H1 (cell line): ENCODE data around the gene MAP4K5. TPM values are rescaled to one million over a fixed set of nuclear protein-coding genes. Genes with fewer than 3 reads are reported as not detected.

Source experiments
- ASH2L ChIP-seq: fragments of 200-600, 300-600 bp; sonication (generic); IDR thresholded peaks from one replicate; pipeline ENCODE4 v1.7.1; 2017; ENCODE audit warnings: low read length
- EP300 ChIP-seq, 2 experiments: IDR thresholded peaks; 1 replicate in 1 of 2; 2 replicates in 1 of 2; pipeline ENCODE4 v1.6.1; 2011 to 2012; ENCODE audit warnings: low read depth in 2 of 2, low read length in 2 of 2, mild to moderate bottlenecking in 2 of 2, borderline replicate concordance in 1 of 2, inconsistent platforms in 1 of 2, moderate library complexity in 1 of 2
- EZH2 ChIP-seq: fragments of 200-600 bp; sonication (generic); IDR thresholded peaks from 2 replicates; pipeline ENCODE4 v1.7.1; 2012; ENCODE audit warnings: low read depth, mild to moderate bottlenecking, moderate library complexity, low read length, inconsistent platforms; ENCODE audit not compliant: severe bottlenecking
- NANOG ChIP-seq: IDR thresholded peaks from 2 replicates; pipeline ENCODE4 v1.6.1; 2011; ENCODE audit warnings: low read length, low read depth, mild to moderate bottlenecking, inconsistent platforms; ENCODE audit not compliant: insufficient read depth, poor library complexity, severe bottlenecking
- POLR2AphosphoS5 ChIP-seq: IDR thresholded peaks from 2 replicates; pipeline ENCODE4 v1.6.1; 2011; ENCODE audit warnings: low read depth, low read length
- SIN3A ChIP-seq, 2 experiments: IDR thresholded peaks in 1 of 2; conservative IDR thresholded peaks in 1 of 2; 2 replicates each; pipeline ENCODE4 v1.6.1; 2011 to 2012; ENCODE audit warnings: low read length in 2 of 2, improper control_type of control experiment in 1 of 2, low read depth in 1 of 2, mild to moderate bottlenecking in 1 of 2
- SP1 ChIP-seq: IDR thresholded peaks from 2 replicates; pipeline ENCODE4 v1.6.1; 2011; ENCODE audit warnings: low read depth, low read length
- TAF7 ChIP-seq: optimal IDR thresholded peaks from 2 replicates; pipeline ENCODE3; 2011; ENCODE audit warnings: low read depth, mild to moderate bottlenecking, inconsistent platforms, low read length, moderate library complexity, borderline replicate concordance
- polyA plus RNA-seq, 7 experiments: library from polyadenylated mRNA; depleted of rRNA in 3 of 7; stranded (reverse) in 5 of 7; unstranded in 2 of 7; fragments of >200 nt in 5 of 7; fragments of 200-250 nt in 2 of 7; gene quantifications; 1 replicate in 5 of 7; 2 replicates in 1 of 7; 4 replicates in 1 of 7; pipeline versions ENCODE4 v1.2.1 to v1.2.3, GENCODE V29; 2011 to 2013; ENCODE audit warnings: missing spikeins in 2 of 7, mixed read lengths in 2 of 7
- total RNA-seq: library from RNA; stranded (reverse); fragmentation: NEBNext Ultra II Directional; extraction: Animal tissue kit (Norgen Biotek cat#: 25700); gene quantifications from 2 replicates; pipeline ENCODE4 v1.2.1, GENCODE V29; 2021
- TF ChIP-seq, protein P1 (sequence below): fragments of 300-600 bp; sonication (generic); IDR thresholded peaks from 2 replicates; pipeline ENCODE4 v1.7.1; 2012; ENCODE audit warnings: low read length, moderate library complexity, mild to moderate bottlenecking, inconsistent platforms; ENCODE audit not compliant: insufficient replicate concordance

Gene MAP4K5
- total and polyA plus RNA-seq, 2 of the 8 experiments (the other 6 are each of a cell fraction or from before 2014, with no cell fraction given) = 7.6 to 34.5 TPM

DNA sequence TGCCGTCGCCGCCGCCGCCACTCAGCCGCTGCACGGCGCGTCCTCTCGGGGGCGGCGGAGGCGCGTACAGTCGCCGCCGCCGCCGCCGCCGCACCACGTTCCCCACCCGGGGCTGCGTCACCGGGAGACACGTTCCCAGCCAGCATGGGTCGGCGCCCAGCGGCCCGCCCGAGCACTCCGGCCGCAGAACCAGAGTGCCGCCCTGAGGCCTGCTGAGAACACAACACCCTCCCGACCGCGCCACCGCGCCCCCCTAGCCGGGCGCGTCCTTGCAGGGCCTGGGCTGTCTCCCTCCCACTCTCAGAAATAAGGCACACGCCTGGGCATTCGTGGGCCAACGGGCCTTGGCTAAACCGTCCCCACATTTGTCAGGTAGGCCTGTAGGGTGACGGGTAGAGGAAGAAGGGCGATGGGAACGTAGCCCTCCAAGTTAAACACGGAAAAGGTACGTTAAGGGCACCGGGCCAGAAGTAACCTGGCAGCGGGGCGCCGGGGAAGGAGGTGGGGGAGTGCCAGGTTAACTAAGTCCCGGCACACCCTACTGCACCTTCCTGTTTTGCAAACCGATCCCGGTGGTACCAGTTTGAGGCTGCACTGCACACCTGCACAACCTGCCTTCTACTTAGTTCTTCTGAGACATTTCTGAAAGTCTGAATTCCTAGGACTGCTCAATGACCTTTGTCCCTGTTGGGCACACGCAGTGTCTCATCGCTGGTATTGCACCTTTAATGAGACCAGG is at the start of gene MAP4K5 (continued):
- TF ChIP-seq, protein P1, sequence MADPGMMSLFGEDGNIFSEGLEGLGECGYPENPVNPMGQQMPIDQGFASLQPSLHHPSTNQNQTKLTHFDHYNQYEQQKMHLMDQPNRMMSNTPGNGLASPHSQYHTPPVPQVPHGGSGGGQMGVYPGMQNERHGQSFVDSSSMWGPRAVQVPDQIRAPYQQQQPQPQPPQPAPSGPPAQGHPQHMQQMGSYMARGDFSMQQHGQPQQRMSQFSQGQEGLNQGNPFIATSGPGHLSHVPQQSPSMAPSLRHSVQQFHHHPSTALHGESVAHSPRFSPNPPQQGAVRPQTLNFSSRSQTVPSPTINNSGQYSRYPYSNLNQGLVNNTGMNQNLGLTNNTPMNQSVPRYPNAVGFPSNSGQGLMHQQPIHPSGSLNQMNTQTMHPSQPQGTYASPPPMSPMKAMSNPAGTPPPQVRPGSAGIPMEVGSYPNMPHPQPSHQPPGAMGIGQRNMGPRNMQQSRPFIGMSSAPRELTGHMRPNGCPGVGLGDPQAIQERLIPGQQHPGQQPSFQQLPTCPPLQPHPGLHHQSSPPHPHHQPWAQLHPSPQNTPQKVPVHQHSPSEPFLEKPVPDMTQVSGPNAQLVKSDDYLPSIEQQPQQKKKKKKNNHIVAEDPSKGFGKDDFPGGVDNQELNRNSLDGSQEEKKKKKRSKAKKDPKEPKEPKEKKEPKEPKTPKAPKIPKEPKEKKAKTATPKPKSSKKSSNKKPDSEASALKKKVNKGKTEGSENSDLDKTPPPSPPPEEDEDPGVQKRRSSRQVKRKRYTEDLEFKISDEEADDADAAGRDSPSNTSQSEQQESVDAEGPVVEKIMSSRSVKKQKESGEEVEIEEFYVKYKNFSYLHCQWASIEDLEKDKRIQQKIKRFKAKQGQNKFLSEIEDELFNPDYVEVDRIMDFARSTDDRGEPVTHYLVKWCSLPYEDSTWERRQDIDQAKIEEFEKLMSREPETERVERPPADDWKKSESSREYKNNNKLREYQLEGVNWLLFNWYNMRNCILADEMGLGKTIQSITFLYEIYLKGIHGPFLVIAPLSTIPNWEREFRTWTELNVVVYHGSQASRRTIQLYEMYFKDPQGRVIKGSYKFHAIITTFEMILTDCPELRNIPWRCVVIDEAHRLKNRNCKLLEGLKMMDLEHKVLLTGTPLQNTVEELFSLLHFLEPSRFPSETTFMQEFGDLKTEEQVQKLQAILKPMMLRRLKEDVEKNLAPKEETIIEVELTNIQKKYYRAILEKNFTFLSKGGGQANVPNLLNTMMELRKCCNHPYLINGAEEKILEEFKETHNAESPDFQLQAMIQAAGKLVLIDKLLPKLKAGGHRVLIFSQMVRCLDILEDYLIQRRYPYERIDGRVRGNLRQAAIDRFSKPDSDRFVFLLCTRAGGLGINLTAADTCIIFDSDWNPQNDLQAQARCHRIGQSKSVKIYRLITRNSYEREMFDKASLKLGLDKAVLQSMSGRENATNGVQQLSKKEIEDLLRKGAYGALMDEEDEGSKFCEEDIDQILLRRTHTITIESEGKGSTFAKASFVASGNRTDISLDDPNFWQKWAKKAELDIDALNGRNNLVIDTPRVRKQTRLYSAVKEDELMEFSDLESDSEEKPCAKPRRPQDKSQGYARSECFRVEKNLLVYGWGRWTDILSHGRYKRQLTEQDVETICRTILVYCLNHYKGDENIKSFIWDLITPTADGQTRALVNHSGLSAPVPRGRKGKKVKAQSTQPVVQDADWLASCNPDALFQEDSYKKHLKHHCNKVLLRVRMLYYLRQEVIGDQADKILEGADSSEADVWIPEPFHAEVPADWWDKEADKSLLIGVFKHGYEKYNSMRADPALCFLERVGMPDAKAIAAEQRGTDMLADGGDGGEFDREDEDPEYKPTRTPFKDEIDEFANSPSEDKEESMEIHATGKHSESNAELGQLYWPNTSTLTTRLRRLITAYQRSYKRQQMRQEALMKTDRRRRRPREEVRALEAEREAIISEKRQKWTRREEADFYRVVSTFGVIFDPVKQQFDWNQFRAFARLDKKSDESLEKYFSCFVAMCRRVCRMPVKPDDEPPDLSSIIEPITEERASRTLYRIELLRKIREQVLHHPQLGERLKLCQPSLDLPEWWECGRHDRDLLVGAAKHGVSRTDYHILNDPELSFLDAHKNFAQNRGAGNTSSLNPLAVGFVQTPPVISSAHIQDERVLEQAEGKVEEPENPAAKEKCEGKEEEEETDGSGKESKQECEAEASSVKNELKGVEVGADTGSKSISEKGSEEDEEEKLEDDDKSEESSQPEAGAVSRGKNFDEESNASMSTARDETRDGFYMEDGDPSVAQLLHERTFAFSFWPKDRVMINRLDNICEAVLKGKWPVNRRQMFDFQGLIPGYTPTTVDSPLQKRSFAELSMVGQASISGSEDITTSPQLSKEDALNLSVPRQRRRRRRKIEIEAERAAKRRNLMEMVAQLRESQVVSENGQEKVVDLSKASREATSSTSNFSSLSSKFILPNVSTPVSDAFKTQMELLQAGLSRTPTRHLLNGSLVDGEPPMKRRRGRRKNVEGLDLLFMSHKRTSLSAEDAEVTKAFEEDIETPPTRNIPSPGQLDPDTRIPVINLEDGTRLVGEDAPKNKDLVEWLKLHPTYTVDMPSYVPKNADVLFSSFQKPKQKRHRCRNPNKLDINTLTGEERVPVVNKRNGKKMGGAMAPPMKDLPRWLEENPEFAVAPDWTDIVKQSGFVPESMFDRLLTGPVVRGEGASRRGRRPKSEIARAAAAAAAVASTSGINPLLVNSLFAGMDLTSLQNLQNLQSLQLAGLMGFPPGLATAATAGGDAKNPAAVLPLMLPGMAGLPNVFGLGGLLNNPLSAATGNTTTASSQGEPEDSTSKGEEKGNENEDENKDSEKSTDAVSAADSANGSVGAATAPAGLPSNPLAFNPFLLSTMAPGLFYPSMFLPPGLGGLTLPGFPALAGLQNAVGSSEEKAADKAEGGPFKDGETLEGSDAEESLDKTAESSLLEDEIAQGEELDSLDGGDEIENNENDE = no peak
- TF ChIP-seq NANOG (no peak), ASH2L (peak; percentile 14), SP1 (no peak), SIN3A (conservative IDR thresholded peaks at IDR 0.05 in 1 of 2, IDR thresholded peaks at IDR 0.05 in 1 of 2; ENCODE audit: low read depth in 1 of 2, low read length in 2 of 2) (peak in 1 of 2 experiments; percentile 62; a peak in 1 of 4 replicates), TAF7 (peak; percentile 56), EP300 (IDR thresholded peaks at IDR 0.05; ENCODE audit: borderline replicate concordance in 1 of 2, low read depth in 2 of 2, low read length in 2 of 2) (peak in 1 of 2 experiments; percentile 83; a peak in 1 of 3 replicates), EZH2 (no peak), POLR2AphosphoS5 (0 out of 2 replicates have a peak, but pooled peaks have one; percentile 49)
